ENCODE measurements around the gene MTCL1.
"Not testable (repeated sequence)": the region's sequence is repeated elsewhere in the genome, so short reads cannot be mapped to it uniquely, and the experiment has no call there.

The MTCL1 gene

DNA sequence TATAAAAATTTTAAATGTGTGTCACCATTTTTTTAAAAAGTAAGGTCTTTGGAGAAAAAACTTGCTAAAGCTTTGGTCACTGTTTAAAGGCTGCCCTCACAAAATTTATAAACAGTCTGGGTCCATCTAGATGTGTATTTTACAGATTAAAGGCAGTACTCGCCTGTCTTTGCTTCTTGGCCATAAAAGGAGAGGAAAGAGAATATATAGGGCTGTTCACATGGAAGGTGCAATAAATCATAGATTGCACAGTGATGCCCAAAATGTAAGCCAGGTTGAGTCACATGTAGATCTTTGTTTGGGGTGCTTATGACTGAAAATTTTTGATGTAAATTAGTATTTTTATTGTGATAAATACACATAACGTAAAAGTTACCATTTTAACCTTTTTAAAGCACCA lies 55.6 kb downstream of the MTCL1 start:
- Histone ChIP-seq H3K9ac (ENCODE audit: low read length in 2 of 2) (no peak overlapping the region), H3K27ac (ENCODE audit: low read length) (no peak overlapping the region), H3K4me3 (ENCODE audit: low read length in 2 of 2) (no peak overlapping the region), H3K36me3 (ENCODE audit: control insufficient read depth in 2 of 2, insufficient read depth in 2 of 2, low read length in 2 of 2) (peaks cover 11 to 15% of the 10 kb centered on the region in 2 donors), H3K4me1 (ENCODE audit: control insufficient read depth, insufficient read depth, low read length) (peaks cover 51% of the 10 kb centered on the region), H3K9me3 (ENCODE audit: control insufficient read depth in 2 of 2, low read length in 2 of 2) (no peaks in the 10 kb centered on the region), H3K27me3 (ENCODE audit: control insufficient read depth in 1 of 2, insufficient read depth in 2 of 2, low read length in 2 of 2) (no peaks in the 10 kb centered on the region)

DNA sequence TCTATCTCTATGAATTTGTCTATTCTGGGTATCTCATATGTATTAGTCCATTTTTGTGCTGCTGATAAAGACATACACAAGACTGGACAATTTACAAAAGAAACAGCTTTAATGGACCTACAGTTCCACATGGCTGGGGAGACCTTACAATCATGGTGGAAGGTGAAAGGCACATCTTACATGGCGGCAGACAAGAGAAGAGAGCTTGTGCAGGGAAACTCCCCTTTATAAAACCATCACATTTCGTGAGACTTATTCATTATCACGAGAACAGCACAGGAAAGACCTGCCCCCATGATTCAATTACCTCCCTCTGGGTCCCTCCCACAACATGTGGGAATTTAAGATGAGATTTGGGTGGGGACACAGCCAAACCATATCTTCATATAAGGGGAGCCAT lies 56.2 kb downstream of the MTCL1 start:
- not testable (repeated sequence) for H3K4me3 ChIP-seq (ENCODE audit: low read length in 2 of 2); H3K27me3 ChIP-seq (ENCODE audit: control insufficient read depth in 1 of 2, insufficient read depth in 2 of 2, low read length in 2 of 2); H3K9me3 ChIP-seq (ENCODE audit: control insufficient read depth in 2 of 2, low read length in 2 of 2); H3K9ac ChIP-seq (ENCODE audit: low read length in 2 of 2); H3K27ac ChIP-seq (ENCODE audit: low read length)
- Histone ChIP-seq H3K36me3 (ENCODE audit: control insufficient read depth in 2 of 2, insufficient read depth in 2 of 2, low read length in 2 of 2) (peaks cover 11 to 15% of the 10 kb centered on the region in 2 donors), H3K4me1 (ENCODE audit: control insufficient read depth, insufficient read depth, low read length) (peaks cover 56% of the 10 kb centered on the region)

DNA sequence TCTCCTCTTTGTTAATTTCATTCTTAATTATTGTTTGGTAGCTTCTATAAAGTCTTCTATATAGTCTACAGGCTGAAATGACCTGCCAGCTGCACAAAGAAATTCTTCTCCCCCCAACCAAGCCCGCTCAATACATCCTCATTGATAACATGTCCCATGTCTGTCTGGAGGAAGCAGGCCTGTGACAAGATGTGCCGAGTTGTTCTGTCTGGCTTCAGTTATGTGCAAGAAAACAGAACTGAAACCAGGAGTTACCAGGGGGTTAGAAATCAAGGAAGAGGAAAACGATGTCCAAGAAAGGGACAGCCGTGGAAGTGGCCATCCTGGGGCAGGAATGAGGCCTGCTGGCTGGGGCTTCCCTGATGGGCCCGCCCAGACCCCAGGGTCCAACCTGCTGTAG lies 57.6 kb downstream of the MTCL1 start:
- H3K4me3 ChIP-seq (ENCODE audit: low read length in 2 of 2) = no peak overlapping the region
- H3K9ac ChIP-seq (ENCODE audit: low read length in 2 of 2) = no peak overlapping the region
- peak overlapping the region; percentile 55 for H3K27ac ChIP-seq (ENCODE audit: low read length)
- no peaks in the 10 kb centered on the region for H3K27me3 ChIP-seq (ENCODE audit: control insufficient read depth in 1 of 2, insufficient read depth in 2 of 2, low read length in 2 of 2)
- peaks cover 56% of the 10 kb centered on the region for H3K4me1 ChIP-seq (ENCODE audit: control insufficient read depth, insufficient read depth, low read length)
- H3K36me3 ChIP-seq (ENCODE audit: control insufficient read depth in 2 of 2, insufficient read depth in 2 of 2, low read length in 2 of 2) = peaks cover 11 to 15% of the 10 kb centered on the region in 2 donors
- no peaks in the 10 kb centered on the region for H3K9me3 ChIP-seq (ENCODE audit: control insufficient read depth in 2 of 2, low read length in 2 of 2)

- Histone ChIP-seq H3K4me1 (ENCODE audit: control insufficient read depth, insufficient read depth, low read length) (peaks cover 56% of the 10 kb centered on the region), H3K4me3 (ENCODE audit: low read length in 2 of 2) (no peak overlapping the region), H3K27me3 (ENCODE audit: control insufficient read depth in 1 of 2, insufficient read depth in 2 of 2, low read length in 2 of 2) (no peaks in the 10 kb centered on the region), H3K27ac (ENCODE audit: low read length) (peak overlapping the region; percentile 55), H3K36me3 (ENCODE audit: control insufficient read depth in 2 of 2, insufficient read depth in 2 of 2, low read length in 2 of 2) (peaks cover 11 to 15% of the 10 kb centered on the region in 2 donors), H3K9me3 (ENCODE audit: control insufficient read depth in 2 of 2, low read length in 2 of 2) (no peaks in the 10 kb centered on the region), H3K9ac (ENCODE audit: low read length in 2 of 2) (no peak overlapping the region)
These were observed 58.3 kb downstream of the MTCL1 start for GRCh38 chr18:8763611-8764010.

- H3K27ac ChIP-seq (ENCODE audit: low read length) = peak overlapping the region; percentile 77
- no peaks in the 10 kb centered on the region for H3K9me3 ChIP-seq (ENCODE audit: control insufficient read depth in 2 of 2, low read length in 2 of 2)
- H3K36me3 ChIP-seq (ENCODE audit: control insufficient read depth in 2 of 2, insufficient read depth in 2 of 2, low read length in 2 of 2) = peaks cover 11 to 15% of the 10 kb centered on the region in 2 donors
- no peaks in the 10 kb centered on the region for H3K27me3 ChIP-seq (ENCODE audit: control insufficient read depth in 1 of 2, insufficient read depth in 2 of 2, low read length in 2 of 2)
- no peak overlapping the region for H3K9ac ChIP-seq (ENCODE audit: low read length in 2 of 2)
- H3K4me1 ChIP-seq (ENCODE audit: control insufficient read depth, insufficient read depth, low read length) = peaks cover 47% of the 10 kb centered on the region
- peak overlapping the region in 1 of 2 donors; percentile 22 for H3K4me3 ChIP-seq (ENCODE audit: low read length in 2 of 2)
These were observed 60.6 kb downstream of the MTCL1 start for GRCh38 chr18:8765783-8766463.

GRCh38 chr18:8766559-8767293 lies 61.4 kb downstream of the MTCL1 start:
- peak overlapping the region; percentile 77 for H3K27ac ChIP-seq (ENCODE audit: low read length)

GRCh38 chr18:8767340-8767739 lies 62.0 kb downstream of the MTCL1 start:
- H3K27ac ChIP-seq (ENCODE audit: low read length) = peak overlapping the region; percentile 77
- peak overlapping the region in 1 of 2 donors; percentile 31 for H3K9ac ChIP-seq (ENCODE audit: low read length in 2 of 2)
- H3K4me3 ChIP-seq (ENCODE audit: low read length in 2 of 2) = no peak overlapping the region
- H3K4me1 ChIP-seq (ENCODE audit: control insufficient read depth, insufficient read depth, low read length) = peaks cover 43% of the 10 kb centered on the region
- no peaks in the 10 kb centered on the region for H3K9me3 ChIP-seq (ENCODE audit: control insufficient read depth in 2 of 2, low read length in 2 of 2)
- no peaks in the 10 kb centered on the region for H3K27me3 ChIP-seq (ENCODE audit: control insufficient read depth in 1 of 2, insufficient read depth in 2 of 2, low read length in 2 of 2)
- peaks cover 8 to 12% of the 10 kb centered on the region in 2 donors for H3K36me3 ChIP-seq (ENCODE audit: control insufficient read depth in 2 of 2, insufficient read depth in 2 of 2, low read length in 2 of 2)

More at GRCh38 chr18:8766559-8767293, 61.4 kb downstream of the MTCL1 start:
- H3K4me1 ChIP-seq (ENCODE audit: control insufficient read depth, insufficient read depth, low read length) = peaks cover 45% of the 10 kb centered on the region
- H3K9ac ChIP-seq (ENCODE audit: low read length in 2 of 2) = peak overlapping the region; percentile 31 to 36
- H3K9me3 ChIP-seq (ENCODE audit: control insufficient read depth in 2 of 2, low read length in 2 of 2) = no peaks in the 10 kb centered on the region
- H3K4me3 ChIP-seq (ENCODE audit: low read length in 2 of 2) = peak overlapping the region in 1 of 2 donors; percentile 22
- no peaks in the 10 kb centered on the region for H3K27me3 ChIP-seq (ENCODE audit: control insufficient read depth in 1 of 2, insufficient read depth in 2 of 2, low read length in 2 of 2)
- H3K36me3 ChIP-seq (ENCODE audit: control insufficient read depth in 2 of 2, insufficient read depth in 2 of 2, low read length in 2 of 2) = peaks cover 11 to 15% of the 10 kb centered on the region in 2 donors

DNA sequence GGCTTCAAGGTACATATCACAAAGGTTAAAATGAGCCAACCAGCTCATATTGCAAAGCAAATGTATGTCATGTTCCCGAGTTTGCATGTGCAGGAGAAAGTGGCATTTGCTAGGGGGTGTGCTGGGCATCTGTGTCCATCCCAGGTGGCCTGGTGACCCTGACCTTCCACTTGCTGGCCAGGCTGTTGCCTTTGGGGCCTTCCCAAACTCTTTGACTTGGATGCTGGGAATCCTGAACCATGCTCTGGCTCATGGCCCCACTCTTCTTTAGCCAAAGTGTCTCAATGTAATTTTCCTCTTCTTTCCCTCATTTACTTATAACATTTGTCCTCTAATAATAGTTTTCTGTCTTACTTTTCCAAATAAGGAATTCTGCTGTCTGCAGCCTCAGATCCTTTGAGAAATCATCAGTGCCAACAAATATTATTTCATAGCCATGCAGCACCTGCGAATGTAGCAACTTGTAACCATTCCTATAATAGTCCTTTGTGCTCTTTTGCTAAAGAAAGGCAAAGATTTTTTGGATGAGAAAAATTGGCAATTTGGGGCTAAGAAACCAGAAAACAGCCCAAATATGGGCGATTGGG lies 64.2 kb downstream of the MTCL1 start:
- Histone ChIP-seq H3K27me3 (ENCODE audit: control insufficient read depth in 1 of 2, insufficient read depth in 2 of 2, low read length in 2 of 2) (no peaks in the 10 kb centered on the region), H3K27ac (ENCODE audit: low read length) (peak overlapping the region; percentile 46), H3K36me3 (ENCODE audit: control insufficient read depth in 2 of 2, insufficient read depth in 2 of 2, low read length in 2 of 2) (peaks cover 0 to 3% of the 10 kb centered on the region in 2 donors), H3K9me3 (ENCODE audit: control insufficient read depth in 2 of 2, low read length in 2 of 2) (no peaks in the 10 kb centered on the region), H3K9ac (ENCODE audit: low read length in 2 of 2) (no peak overlapping the region), H3K4me1 (ENCODE audit: control insufficient read depth, insufficient read depth, low read length) (peaks cover 49% of the 10 kb centered on the region), H3K4me3 (ENCODE audit: low read length in 2 of 2) (no peak overlapping the region)

- Histone ChIP-seq H3K27me3 (ENCODE audit: control insufficient read depth in 1 of 2, insufficient read depth in 2 of 2, low read length in 2 of 2) (no peaks in the 10 kb centered on the region), H3K27ac (ENCODE audit: low read length) (no peak overlapping the region)
These were observed 65.3 kb downstream of the MTCL1 start for GRCh38 chr18:8770657-8771056.

DNA sequence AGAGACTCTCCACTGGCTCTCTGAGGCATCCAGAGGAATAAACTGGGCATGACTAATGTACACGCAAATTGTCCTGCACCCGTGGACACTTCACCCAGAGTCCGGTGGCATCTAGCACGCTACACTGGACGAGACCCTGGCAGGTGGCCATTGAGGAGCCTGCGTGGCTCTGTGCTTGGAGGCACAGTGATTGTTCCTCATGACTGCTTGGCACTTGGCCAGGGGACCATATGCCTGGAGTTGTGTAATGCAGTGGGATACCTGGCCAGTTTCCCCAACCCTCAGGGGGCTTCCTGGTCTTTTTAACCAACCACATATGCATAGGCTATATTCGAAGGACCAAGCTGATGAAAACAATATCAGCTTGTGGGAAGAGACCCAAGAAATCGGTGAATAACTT lies 66.6 kb downstream of the MTCL1 start:
- H3K4me3 ChIP-seq (ENCODE audit: low read length in 2 of 2) = no peak overlapping the region
- no peaks in the 10 kb centered on the region for H3K9me3 ChIP-seq (ENCODE audit: control insufficient read depth in 2 of 2, low read length in 2 of 2)
- H3K27ac ChIP-seq (ENCODE audit: low read length) = peak overlapping the region; percentile 66
- H3K27me3 ChIP-seq (ENCODE audit: control insufficient read depth in 1 of 2, insufficient read depth in 2 of 2, low read length in 2 of 2) = no peaks in the 10 kb centered on the region
- H3K9ac ChIP-seq (ENCODE audit: low read length in 2 of 2) = no peak overlapping the region
- H3K36me3 ChIP-seq (ENCODE audit: control insufficient read depth in 2 of 2, insufficient read depth in 2 of 2, low read length in 2 of 2) = no peaks in the 10 kb centered on the region
- peaks cover 41% of the 10 kb centered on the region for H3K4me1 ChIP-seq (ENCODE audit: control insufficient read depth, insufficient read depth, low read length)

More at GRCh38 chr18:8770657-8771056, 65.3 kb downstream of the MTCL1 start:
- Histone ChIP-seq H3K4me1 (ENCODE audit: control insufficient read depth, insufficient read depth, low read length) (peaks cover 46% of the 10 kb centered on the region), H3K36me3 (ENCODE audit: control insufficient read depth in 2 of 2, insufficient read depth in 2 of 2, low read length in 2 of 2) (no peaks in the 10 kb centered on the region), H3K9me3 (ENCODE audit: control insufficient read depth in 2 of 2, low read length in 2 of 2) (no peaks in the 10 kb centered on the region), H3K9ac (ENCODE audit: low read length in 2 of 2) (no peak overlapping the region), H3K4me3 (ENCODE audit: low read length in 2 of 2) (peak overlapping the region in 1 of 2 donors; percentile 22)
